HepG2 (cell line): ENCODE results near the gene TBC1D19. TPM values are rescaled to one million over a fixed set of nuclear protein-coding genes. Genes with fewer than 3 reads are reported as not detected.

Experiments
- ATAC-seq: fragments of 200-7000 bp; cut with Tn5 transposase; 3 replicates; pipeline ENCODE4 v1.9.1; 2020; ENCODE audit warnings: mild to moderate bottlenecking, moderate library complexity
- BruUV-seq: library from RNA; stranded (reverse); fragments of 400-500 nt; replicated peaks from 2 replicates; lab custom pipeline; 2021; lab: Mats Ljungman, UMichigan
- CTCF ChIA-PET: fragments of 300-600 bp; formaldehyde crosslinking; extraction: SDS; loops from one replicate; lab custom pipeline; 2021; ENCODE audit warnings: low total read pairs, inconsistent platforms, low intra/inter-chr PET ratio; lab: Yijun Ruan, JAX
- POLR2A ChIA-PET: fragments of 350-600 bp; sonication (Branson Sonifier 250); formaldehyde crosslinking; loops from one replicate; lab custom pipeline; 2020; ENCODE audit warnings: antibody characterized with exemption, inconsistent platforms; lab: Yijun Ruan, JAX
- DNase-seq: peaks from one replicate; pipeline ENCODE4 v3.0.0-alpha.2; 2015; ENCODE audit warnings: low spot score
- FAIRE-seq: peaks from 3 replicates; lab custom pipeline; 2011; peaks lifted over from hg19 to GRCh38; lab: Jason Lieb, UNC
- H2AFZ ChIP-seq: one replicate; pipeline ENCODE4 v1.6.1; 2011; ENCODE audit warnings: low read length, inconsistent platforms
- H3K27ac ChIP-seq: fragments of 300-600 bp; 3 replicates; pipeline ENCODE4 v1.8.0; 2011; ENCODE audit warnings: mixed run types, mild to moderate bottlenecking, mixed read lengths, low read length, inconsistent platforms; ENCODE audit not compliant: insufficient read depth; ENCODE audit errors: extremely low read length
- H3K27me3 ChIP-seq, 2 experiments: fragments of 200-600 bp in 1 of 2; 2 replicates in 1 of 2; 3 replicates in 1 of 2; pipeline versions ENCODE4 v1.6.0 to v1.8.0; 2011; ENCODE audit warnings: low read length in 2 of 2, mild to moderate bottlenecking in 2 of 2, moderate library complexity in 2 of 2, inconsistent platforms in 1 of 2; ENCODE audit not compliant: insufficient read depth in 2 of 2, control insufficient read depth in 1 of 2
- H3K36me3 ChIP-seq, 2 experiments: fragments of 200-600 bp in 1 of 2; replicated peaks in 1 of 2; 2 replicates in 1 of 2; 3 replicates in 1 of 2; pipeline versions ENCODE4 v1.5.1 to v1.8.0; 2011; ENCODE audit warnings: low read length in 2 of 2, inconsistent platforms in 1 of 2; ENCODE audit not compliant: insufficient read depth in 2 of 2, control insufficient read depth in 1 of 2
- H3K4me1 ChIP-seq: 2 replicates; pipeline ENCODE4 v1.5.1; 2012; ENCODE audit warnings: low read length, inconsistent platforms; ENCODE audit not compliant: insufficient read depth
- H3K4me2 ChIP-seq: 2 replicates; pipeline ENCODE4 v1.6.0; 2011; ENCODE audit warnings: low read depth, low read length, inconsistent platforms
- H3K4me3 ChIP-seq, 3 experiments: fragments of 200-600 bp in 1 of 3; sonication (generic), shearing (Covaris generic) in 1 of 3; replicated peaks in 1 of 3; 2 replicates each; pipeline ENCODE4 v1.5.1; 2011 to 2016; ENCODE audit warnings: low read length in 3 of 3, inconsistent platforms in 2 of 3, low read depth in 2 of 3, mild to moderate bottlenecking in 2 of 3, control low read depth in 1 of 3, mixed read lengths in 1 of 3; ENCODE audit not compliant: insufficient read depth in 1 of 3
- H3K79me2 ChIP-seq: one replicate; pipeline ENCODE4 v1.6.1; 2011; ENCODE audit warnings: low read length, inconsistent platforms; ENCODE audit not compliant: insufficient read depth
- H3K9ac ChIP-seq: 2 replicates; pipeline ENCODE4 v1.6.0; 2011; ENCODE audit warnings: mild to moderate bottlenecking, low read depth, low read length, inconsistent platforms; ENCODE audit not compliant: insufficient read depth
- H3K9me3 ChIP-seq: 2 replicates; pipeline ENCODE4 v1.5.1; 2012; ENCODE audit warnings: mild to moderate bottlenecking, low read length
- H4K20me1 ChIP-seq: 2 replicates; pipeline ENCODE4 v1.6.0; 2011; ENCODE audit warnings: inconsistent platforms, mild to moderate bottlenecking, low read length, moderate library complexity; ENCODE audit not compliant: insufficient read depth
- CEBPG ChIP-seq: IDR thresholded peaks from 2 replicates; pipeline ENCODE4 v1.6.1; 2016
- FOXO1 ChIP-seq: sonication (generic); formaldehyde crosslinking; IDR thresholded peaks from 2 replicates; pipeline ENCODE4 v1.4.0; 2020; ENCODE audit warnings: missing genetic modification reagents
- GABPB1 ChIP-seq: IDR thresholded peaks from 2 replicates; pipeline ENCODE4 v1.6.1; 2016; ENCODE audit warnings: mild to moderate bottlenecking, missing genetic modification reagents, moderate library complexity, missing compliant biosample characterization
- GATA4 ChIP-seq: sonication (generic); IDR thresholded peaks from 2 replicates; pipeline ENCODE4 v1.6.1; 2016; ENCODE audit warnings: antibody characterized with exemption, low read depth, borderline replicate concordance
- HNF4A ChIP-seq: sonication (generic); formaldehyde crosslinking; IDR thresholded peaks from 2 replicates; pipeline ENCODE4 v1.4.0; 2020; ENCODE audit warnings: missing genetic modification reagents
- KLF11 ChIP-seq: IDR thresholded peaks from 2 replicates; pipeline ENCODE4 v1.6.1; 2016; ENCODE audit warnings: missing compliant biosample characterization
- MLLT10 ChIP-seq: sonication (generic); formaldehyde crosslinking; IDR thresholded peaks from 2 replicates; pipeline ENCODE4 v1.4.0; 2020; ENCODE audit warnings: missing genetic modification reagents
- NCOA5 ChIP-seq: sonication (generic); formaldehyde crosslinking; IDR thresholded peaks from 2 replicates; pipeline ENCODE4 v1.4.0; 2020; ENCODE audit warnings: missing genetic modification reagents
- RXRB ChIP-seq: IDR thresholded peaks from 2 replicates; pipeline ENCODE4 v1.6.1; 2016; ENCODE audit warnings: borderline replicate concordance, missing genetic modification reagents, missing compliant biosample characterization
- SP5 ChIP-seq: IDR thresholded peaks from 2 replicates; pipeline ENCODE4 v1.6.1; 2016; ENCODE audit warnings: low read depth, borderline replicate concordance
- TMF1 ChIP-seq: sonication (generic); formaldehyde crosslinking; IDR thresholded peaks from 2 replicates; pipeline ENCODE4 v1.8.1; 2022; ENCODE audit warnings: low read depth, missing genetic modification reagents
- ZFP36 ChIP-seq: fragments of 150-350 bp; IDR thresholded peaks from 2 replicates; pipeline ENCODE4 v1.6.1; 2018; ENCODE audit warnings: borderline replicate concordance, low read length, low read depth; ENCODE audit not compliant: partially characterized antibody
- ZNF138 ChIP-seq: sonication (generic); formaldehyde crosslinking; IDR thresholded peaks from 2 replicates; pipeline ENCODE4 v1.5.0; 2020; ENCODE audit warnings: mild to moderate bottlenecking, low read depth, missing genetic modification reagents
- ZNF317 ChIP-seq: sonication (generic); formaldehyde crosslinking; IDR thresholded peaks from 2 replicates; pipeline ENCODE4 v1.5.0; 2020; ENCODE audit warnings: mild to moderate bottlenecking, missing genetic modification reagents
- ZNF343 ChIP-seq: sonication (generic); formaldehyde crosslinking; IDR thresholded peaks from 2 replicates; pipeline ENCODE4 v1.4.0; 2020; ENCODE audit warnings: mild to moderate bottlenecking, missing genetic modification reagents
- ZNF570 ChIP-seq: sonication (generic); formaldehyde crosslinking; IDR thresholded peaks from 2 replicates; pipeline ENCODE4 v1.4.0; 2020; ENCODE audit warnings: mild to moderate bottlenecking, missing genetic modification reagents, borderline replicate concordance
- ZNF670 ChIP-seq: sonication (generic); formaldehyde crosslinking; IDR thresholded peaks from 2 replicates; pipeline ENCODE4 v1.8.0; 2022; ENCODE audit warnings: mild to moderate bottlenecking, missing genetic modification reagents, borderline replicate concordance
- ZNF747 ChIP-seq: sonication (generic); formaldehyde crosslinking; IDR thresholded peaks from 2 replicates; pipeline ENCODE4 v1.8.1; 2023; ENCODE audit warnings: missing genetic modification reagents, mild to moderate bottlenecking, borderline replicate concordance
- ZNF816 ChIP-seq: sonication (generic); formaldehyde crosslinking; IDR thresholded peaks from 2 replicates; pipeline ENCODE4 v1.8.0; 2022; ENCODE audit warnings: missing genetic modification reagents, mild to moderate bottlenecking, borderline replicate concordance
- in situ Hi-C: cut with HindIII; loops from 2 replicates; pipeline ENCODE4 v1.10.0; 2017; ENCODE audit warnings: low pct_unique_long_range_greater_than_20kb; ENCODE audit not compliant: extremely low pct_ligation_motif_present
- intact Hi-C: fragments of 100-400 bp; cut with micrococcal nuclease; formaldehyde crosslinking; loops from one replicate; pipeline ENCODE4 v1.10.0; 2022; ENCODE audit not compliant: unreplicated experiment
- polyA plus RNA-seq, 8 experiments: library from polyadenylated mRNA; depleted of rRNA in 3 of 8; stranded (reverse) in 7 of 8; unstranded in 1 of 8; fragments of >200 nt; fragmentation: Illumina TruSeq in 4 of 8; extraction: Trizol in 4 of 8; gene quantifications; 2 replicates each; pipeline versions ENCODE4 v1.2.1 to v1.2.3, GENCODE V29; 2011 to 2016; ENCODE audit warnings: low read depth in 4 of 8, missing spikeins in 1 of 8, mixed read lengths in 1 of 8; ENCODE audit not compliant: insufficient read depth in 1 of 8
- total RNA-seq, 5 experiments: library from RNA; depleted of rRNA; stranded (reverse); fragments of >200 nt; fragmentation: Illumina TruSeq; extraction: Trizol; gene quantifications; 2 replicates each; pipeline ENCODE4 v1.2.3, GENCODE V29; 2016; ENCODE audit warnings: low read depth in 1 of 5

Gene TBC1D19
- total and polyA plus RNA-seq, 2 of the 13 experiments (the other 11 are each of a cell fraction or from before 2014, with no cell fraction given), result 1.6 to 3.5 TPM

DNA sequence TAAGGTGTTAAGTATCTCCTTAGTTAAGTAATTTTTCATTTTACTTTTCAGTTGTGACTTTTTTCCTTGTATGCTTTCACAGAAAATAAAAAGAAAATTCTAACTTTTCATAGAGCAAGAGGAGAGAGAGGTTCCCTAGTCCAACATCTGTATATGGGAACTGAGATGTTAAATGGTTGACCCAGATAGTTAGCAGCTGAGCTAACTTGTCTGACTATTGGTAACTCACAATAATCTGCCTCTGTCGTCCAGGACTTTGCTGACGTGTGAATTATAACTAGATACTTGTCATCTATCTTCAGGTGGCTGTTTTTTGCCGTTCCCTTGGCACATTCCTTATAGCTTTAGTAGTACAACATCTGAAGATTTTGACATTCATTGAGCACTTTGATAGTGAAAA, 29.9 kb downstream of the TBC1D19 start (continued):
- TF ChIP-seq TMF1 (CRISPR knock-in tag) (no peak), ZFP36 (no peak), HNF4A (CRISPR knock-in tag) (no peak), ZNF343 (CRISPR knock-in tag) (no peak), ZNF138 (no peak), ZNF670 (CRISPR knock-in tag) (no peak), CEBPG (CRISPR knock-in tag) (no peak), FOXO1 (CRISPR knock-in tag) (no peak)

DNA sequence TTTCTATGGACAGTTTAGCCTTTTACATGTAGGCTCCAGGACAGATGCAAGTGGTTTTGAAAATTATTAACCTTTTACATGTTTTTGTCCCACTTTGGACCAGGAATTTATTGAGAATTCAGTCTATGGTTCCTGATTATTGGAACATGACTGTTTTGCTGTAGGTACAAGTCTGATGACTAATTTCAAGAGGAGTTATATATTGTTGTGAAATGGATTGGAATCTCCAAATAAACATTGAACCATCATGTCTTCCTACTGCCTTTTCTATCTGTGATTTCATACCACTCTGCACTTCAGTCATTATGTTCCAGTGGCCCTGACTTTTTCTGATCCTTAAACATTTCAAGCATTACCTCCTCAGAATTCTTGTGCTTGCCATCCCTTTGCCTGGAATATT, 35.9 kb downstream of the TBC1D19 start:
- H3K9me3 ChIP-seq, result no peaks in the 10 kb centered on the region
- ChIA-PET POLR2A (no interaction called here), CTCF (no interaction called here)
- H3K4me1 ChIP-seq, result no peaks in the 10 kb centered on the region
- TF ChIP-seq NCOA5 (no peak), RXRB (CRISPR knock-in tag) (no peak), ZNF747 (CRISPR knock-in tag) (no peak), ZNF816 (CRISPR knock-in tag) (no peak), ZNF317 (CRISPR knock-in tag) (no peak), SP5 (CRISPR knock-in tag) (no peak), GATA4 (no peak), MLLT10 (CRISPR knock-in tag) (no peak), GABPB1 (CRISPR knock-in tag) (no peak), ZNF570 (no peak), KLF11 (CRISPR knock-in tag) (no peak)
- no peak overlapping the region for H3K4me3 ChIP-seq
- in situ Hi-C loops, result no loop called here
- no peak overlapping the region for H2AFZ ChIP-seq
- no TSS peak for BruUV-seq
- H3K27ac ChIP-seq, result no peak overlapping the region
- DNase-seq (no peak), ATAC-seq (no peak), FAIRE-seq (no peak)
- H3K79me2 ChIP-seq, result no peaks in the 10 kb centered on the region
- intact Hi-C loops, result no loop called here
- H3K9ac ChIP-seq, result no peak overlapping the region
- no peak overlapping the region for H3K4me2 ChIP-seq
- H3K36me3 ChIP-seq, result no peaks in the 10 kb centered on the region
- H4K20me1 ChIP-seq, result no peaks in the 10 kb centered on the region
- H3K27me3 ChIP-seq, result no peaks in the 10 kb centered on the region
